Heart left ventricle (tissue), 16 donors: ENCODE results near the gene DNAI2. TPM values are rescaled to one million over a fixed set of nuclear protein-coding genes. Genes with fewer than 3 reads are reported as not detected.

Source experiments
- ATAC-seq, 4 donors: fragments of 200-7000 bp; cut with Tn5 transposase; one replicate each; pipeline ENCODE4 v1.9.1; 2020 to 2022; ENCODE audit warnings: moderate library complexity in 4 of 4, mild to moderate bottlenecking in 3 of 4, moderate number of reproducible peaks in 1 of 4
- DNase-seq, 5 donors: peaks; one replicate each; pipeline ENCODE4 v3.0.0-alpha.2; 2020
- H3K27ac ChIP-seq, 12 donors: fragments of 200-600 bp; sonication (generic) in 4 of 12; one replicate each; pipeline versions ENCODE4 v1.5.0 to v1.8.0; 2016 to 2022; ENCODE audit warnings: mild to moderate bottlenecking in 2 of 12
- H3K27me3 ChIP-seq, 9 donors: fragments of 200-600 bp; sonication (generic) in 2 of 9; one replicate each; pipeline versions ENCODE4 v1.5.1 to v1.8.0; 2016 to 2022; ENCODE audit warnings: mild to moderate bottlenecking in 3 of 9
- H3K36me3 ChIP-seq, 9 donors: fragments of 200-600 bp; sonication (generic) in 2 of 9; one replicate each; pipeline versions ENCODE4 v1.5.0 to v1.8.0; 2018 to 2022; ENCODE audit warnings: mild to moderate bottlenecking in 2 of 9
- H3K4me1 ChIP-seq, 12 donors: fragments of 200-600 bp; sonication (generic) in 4 of 12; one replicate each; pipeline versions ENCODE4 v1.5.0 to v1.8.0; 2016 to 2022; ENCODE audit warnings: mild to moderate bottlenecking in 3 of 12
- H3K4me3 ChIP-seq, 12 donors: fragments of 200-600 bp; sonication (generic) in 4 of 12; one replicate each; pipeline versions ENCODE4 v1.5.0 to v1.8.0; 2017 to 2022; ENCODE audit warnings: mild to moderate bottlenecking in 9 of 12, moderate library complexity in 4 of 12
- H3K9me3 ChIP-seq, 12 donors: fragments of 200-600 bp; sonication (generic) in 4 of 12; one replicate each; pipeline versions ENCODE4 v1.5.0 to v1.8.0; 2016 to 2022; ENCODE audit warnings: mild to moderate bottlenecking in 1 of 12
- POLR2A ChIP-seq, 2 donors: fragments of 450-650 bp; IDR thresholded peaks; one replicate each; pipeline ENCODE4 v1.6.1; 2017; ENCODE audit warnings: antibody characterized with exemption in 2 of 2, mild to moderate bottlenecking in 2 of 2, moderate library complexity in 2 of 2
- WGBS, 4 donors: extraction: QIAGEN DNeasy Blood & Tissue Kit in 2 of 4; methylation state at CpG; one replicate each; pipeline versions ENCODE4 v1.1.5 to v1.1.7; 2013 to 2018; 5-methylcytosine and 5-hydroxymethylcytosine counted together
- intact Hi-C, 10 donors: fragments of 100-400 bp; cut with DNase I; formaldehyde crosslinking; loops; one replicate each; pipeline versions ENCODE4 v1.11.1 to v1.14.2; 2022
- polyA plus RNA-seq, 2 donors: library from polyadenylated mRNA; stranded (reverse); fragments of 200-250 nt; gene quantifications; one replicate each; pipeline ENCODE4 v1.2.3, GENCODE V29; 2013
- total RNA-seq, 9 donors: library from RNA; depleted of rRNA in 2 of 9; stranded (reverse); fragments of >200 nt in 2 of 9; fragmentation: NEBNext Ultra II Directional in 3 of 9; extraction: Animal tissue kit (Norgen Biotek cat#: 25700) in 3 of 9; gene quantifications; one replicate each; pipeline versions ENCODE4 v1.1.0 to v1.2.4, GENCODE V29; 2016 to 2023
- TF ChIP-seq, protein P1 (sequence below), 12 donors: fragments of 200-600 bp; sonication (generic) in 4 of 12; IDR thresholded peaks; one replicate each; pipeline versions ENCODE4 v1.5.0 to v1.8.0; 2018 to 2022; ENCODE audit warnings: antibody characterized with exemption in 12 of 12, mild to moderate bottlenecking in 5 of 12
- donor health status: ischemic (EF 13 %, LVEDD 7.1; RV severe dilation, severe dysfunction).
- donor health status: healthy with polysubstance abuse.
- donor health status: DM: no; HTN: yes; CAD: no.
- donor health status: DM: no; HTN: no; CAD: no.
- donor health status: ischemic (EF 25% LVEDD 6.9; RV normal size, moderate dysfunction).
- donor health status: ischemic (EF 25% LVEDD 5.7; RV mildly dilated, moderate dysfunction).
- donor health status: healthy.
- donor health status: DM: yes; HTN: yes; CAD: no.
- donor health status: ischemic (EF 35%, LVEDD 5.7; RV mildly dilated, moderate dysfunction).
- donor health status: nonischemic (EF 11% LVEDD 7.7; RV severe dilation, severe dysfunction).
- donor health status: DM: yes; HTN: yes; CAD: no.
- donor health status: PGD.
- donor health status: ischemic (EF 29% LVEDD 5.4; RV normal size, mild dysfunction).
- donor health status: nonischemic (EF 23%, LVEDD 6.1; RV moderate dilation, normal function).

DNAI2 gene
- total and polyA plus RNA-seq, 11 donors, result not detected

GRCh38 chr17:74227271-74228080, 46.6 kb upstream of the DNAI2 start:
- peaks cover 0 to 58% (median 28%) of the 10 kb centered on the region in 9 donors for H3K36me3 ChIP-seq

DNA sequence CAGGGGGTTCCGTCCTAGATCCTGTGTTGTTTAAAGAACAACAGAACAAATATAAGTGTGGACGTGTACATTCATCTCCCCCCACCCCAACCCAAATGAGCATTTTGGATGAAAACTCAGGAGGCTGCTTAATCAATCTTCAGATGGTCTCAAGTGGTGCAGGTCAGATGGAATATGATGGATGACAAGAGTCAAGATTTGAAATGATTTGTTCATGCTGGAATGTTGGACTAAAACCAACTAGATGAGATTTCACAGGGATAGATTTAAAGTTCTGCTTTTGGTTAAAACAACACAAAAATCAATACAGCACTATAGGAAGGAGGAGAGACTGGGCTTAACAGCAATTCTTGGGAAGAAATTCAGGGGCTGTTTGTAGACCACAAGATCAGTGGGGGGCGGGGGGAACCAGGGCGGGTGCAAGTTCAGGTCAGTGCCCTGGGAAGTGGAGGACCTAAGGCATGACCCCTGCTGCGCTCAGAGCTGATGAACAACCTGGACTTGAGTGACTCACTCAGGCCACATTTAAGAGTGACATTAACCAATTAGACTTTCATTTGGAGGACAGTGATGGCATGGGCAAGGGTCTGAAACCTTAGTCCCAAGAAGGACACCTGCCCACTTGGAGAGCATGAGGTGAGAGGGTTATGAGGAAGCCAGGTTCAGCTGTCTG, 45.6 kb upstream of the DNAI2 start:
- WGBS, 4 donors, result 83 to 95% (median 93%) methylated on average over 5 of the region's 5 CpGs
- DNase-seq (no peak), ATAC-seq (no peak)
- Histone ChIP-seq H3K27ac (no peak overlapping the region), H3K36me3 (peaks cover 0 to 50% (median 20%) of the 10 kb centered on the region in 9 donors), H3K9me3 (no peaks in the 10 kb centered on the region), H3K4me3 (no peak overlapping the region), H3K4me1 (peaks cover 0 to 24% (median 0%) of the 10 kb centered on the region in 12 donors), H3K27me3 (no peaks in the 10 kb centered on the region)
- no peak for TF ChIP-seq POLR2A (IDR thresholded peaks at IDR 0.05)
- TF ChIP-seq, protein P1, sequence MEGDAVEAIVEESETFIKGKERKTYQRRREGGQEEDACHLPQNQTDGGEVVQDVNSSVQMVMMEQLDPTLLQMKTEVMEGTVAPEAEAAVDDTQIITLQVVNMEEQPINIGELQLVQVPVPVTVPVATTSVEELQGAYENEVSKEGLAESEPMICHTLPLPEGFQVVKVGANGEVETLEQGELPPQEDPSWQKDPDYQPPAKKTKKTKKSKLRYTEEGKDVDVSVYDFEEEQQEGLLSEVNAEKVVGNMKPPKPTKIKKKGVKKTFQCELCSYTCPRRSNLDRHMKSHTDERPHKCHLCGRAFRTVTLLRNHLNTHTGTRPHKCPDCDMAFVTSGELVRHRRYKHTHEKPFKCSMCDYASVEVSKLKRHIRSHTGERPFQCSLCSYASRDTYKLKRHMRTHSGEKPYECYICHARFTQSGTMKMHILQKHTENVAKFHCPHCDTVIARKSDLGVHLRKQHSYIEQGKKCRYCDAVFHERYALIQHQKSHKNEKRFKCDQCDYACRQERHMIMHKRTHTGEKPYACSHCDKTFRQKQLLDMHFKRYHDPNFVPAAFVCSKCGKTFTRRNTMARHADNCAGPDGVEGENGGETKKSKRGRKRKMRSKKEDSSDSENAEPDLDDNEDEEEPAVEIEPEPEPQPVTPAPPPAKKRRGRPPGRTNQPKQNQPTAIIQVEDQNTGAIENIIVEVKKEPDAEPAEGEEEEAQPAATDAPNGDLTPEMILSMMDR (IDR thresholded peaks at IDR 0.05), result no peak
- intact Hi-C loops, result no loop called here

More at GRCh38 chr17:74227271-74228080, 46.6 kb upstream of the DNAI2 start:
- Histone ChIP-seq H3K4me3 (no peak overlapping the region), H3K27me3 (no peaks in the 10 kb centered on the region), H3K27ac (no peak overlapping the region), H3K9me3 (no peaks in the 10 kb centered on the region), H3K4me1 (peaks cover 0 to 14% (median 0%) of the 10 kb centered on the region in 12 donors)
- intact Hi-C loops, result no loop called here
- TF ChIP-seq POLR2A (IDR thresholded peaks at IDR 0.05), result no peak
- TF ChIP-seq, protein P1 (IDR thresholded peaks at IDR 0.05), result no peak
- ATAC-seq, result no peak
- DNase-seq, result no peak
- WGBS, 4 donors, result 86 to 89% (median 87%) methylated on average over 10 of the region's 10 CpGs

GRCh38 chr17:74230896-74231295, 43.1 kb upstream of the DNAI2 start:
- Histone ChIP-seq H3K4me3 (no peak overlapping the region), H3K27me3 (no peaks in the 10 kb centered on the region), H3K36me3 (peaks cover 0 to 35% (median 9%) of the 10 kb centered on the region in 9 donors), H3K4me1 (peaks cover 0 to 42% (median 15%) of the 10 kb centered on the region in 12 donors), H3K27ac (no peak overlapping the region), H3K9me3 (no peaks in the 10 kb centered on the region)
- intact Hi-C loops, result no loop called here
- no peak for TF ChIP-seq POLR2A (IDR thresholded peaks at IDR 0.05)
- TF ChIP-seq, protein P1 (IDR thresholded peaks at IDR 0.05), result no peak
- no peak for DNase-seq
- no peak for ATAC-seq
- 92 to 95% (median 95%) methylated on average over 10 to 16 of the region's 16 CpGs for WGBS, 4 donors
